ENCODE measurements around the gene MMP24. TPM values are rescaled to one million over a fixed set of nuclear protein-coding genes. Genes with fewer than 3 reads are reported as not detected.

MMP24 gene
- total and polyA plus RNA-seq, 2 of the 13 experiments (the other 11 are each of a cell fraction or from before 2014, with no cell fraction given): 0.29 to 0.35 TPM

- 0 out of 2 replicates have a peak, but pooled peaks have one; percentile 1 for TF ChIP-seq PRDM4 (CRISPR knock-in tag; IDR thresholded peaks at IDR 0.05; ENCODE audit: borderline replicate concordance)
- TF ChIP-seq ZNF792 (CRISPR knock-in tag; IDR thresholded peaks at IDR 0.05): 0 out of 2 replicates have a peak, but pooled peaks have one; percentile 21
- no peak for TF ChIP-seq ZNF781 (CRISPR knock-in tag; IDR thresholded peaks at IDR 0.05; ENCODE audit: borderline replicate concordance, not compliant biosample characterization)
- peak; percentile 14; the same call in 1 of the 2 replicates for TF ChIP-seq ZNF563 (CRISPR knock-in tag; IDR thresholded peaks at IDR 0.05)
- peak; percentile 80; the same call in 1 of the 2 replicates for TF ChIP-seq ZNF574 (CRISPR knock-in tag; IDR thresholded peaks at IDR 0.05)
- TF ChIP-seq ZNF235 (CRISPR knock-in tag; IDR thresholded peaks at IDR 0.05; ENCODE audit: borderline replicate concordance): peak; percentile 74
- TF ChIP-seq ZSCAN9 (CRISPR knock-in tag; IDR thresholded peaks at IDR 0.05; ENCODE audit: borderline replicate concordance): peak; percentile 8
- no peak for TF ChIP-seq HNF1A (IDR thresholded peaks at IDR 0.05; ENCODE audit: low read depth)
- TF ChIP-seq HNF1A (CRISPR knock-in tag; IDR thresholded peaks at IDR 0.05; ENCODE audit: borderline replicate concordance): peak; percentile 5; the same call in 1 of the 2 replicates
- peak; percentile 69; the same call in 1 of the 2 replicates for TF ChIP-seq IKZF1 (IDR thresholded peaks at IDR 0.05)
- TF ChIP-seq TFAP4 (IDR thresholded peaks at IDR 0.05; ENCODE audit: borderline replicate concordance, low read depth): peak; percentile 29; the same call in 1 of the 2 replicates
- 0 out of 2 replicates have a peak, but pooled peaks have one; percentile 67 for TF ChIP-seq ZNF3 (CRISPR knock-in tag; IDR thresholded peaks at IDR 0.05)
- 0 out of 2 replicates have a peak, but pooled peaks have one; percentile 63 for TF ChIP-seq KLF13 (CRISPR knock-in tag; IDR thresholded peaks at IDR 0.05)
- TF ChIP-seq ZNF570 (CRISPR knock-in tag; IDR thresholded peaks at IDR 0.05; ENCODE audit: borderline replicate concordance): 0 out of 2 replicates have a peak, but pooled peaks have one; percentile 35
- no peak for TF ChIP-seq ZNF326 (CRISPR knock-in tag; IDR thresholded peaks at IDR 0.05; ENCODE audit: borderline replicate concordance)
- TF ChIP-seq TOE1 (CRISPR knock-in tag; IDR thresholded peaks at IDR 0.05): no peak
Measured at GRCh38 chr20:35284992-35285805, 58.7 kb downstream of the MMP24 start (continued).

Data from HepG2 (cell line).